ENCODE data around the gene SPTAN1.
"Not testable (repeated sequence)": the region's sequence is repeated elsewhere in the genome, so short reads cannot be mapped to it uniquely, and the experiment has no call there.

SPTAN1 gene

GRCh38 chr9:128552153-128552743 lies at the start of gene SPTAN1:
Gene SPTAN1, plus strand, starts transcription at chr9:128552587. Its CDS starts 14,154 bp downstream, at chr9:128566741.
- DNase-seq (ENCODE audit: low read depth in 2 of 2), result peak; percentile 81 to 82

- not testable (repeated sequence) for DNase-seq (ENCODE audit: low read depth in 2 of 2)
Measured at GRCh38 chr9:128503415-128503825, 49.0 kb upstream of the SPTAN1 start.

GRCh38 chr9:128503870-128504269 lies 48.5 kb upstream of the SPTAN1 start:
- DNase-seq (ENCODE audit: low read depth in 2 of 2), result no peak

GRCh38 chr9:128504485-128505413 lies 47.6 kb upstream of the SPTAN1 start, which contains the start of gene GLE1:
Gene GLE1, plus strand, starts transcription at chr9:128504719. Its CDS starts 87 bp downstream, at chr9:128504806.
- DNase-seq (ENCODE audit: low read depth in 2 of 2), result peak; percentile 94 to 95

- DNase-seq (ENCODE audit: low read depth in 2 of 2), result no peak
Measured at GRCh38 chr9:128505414-128505765, 47.0 kb upstream of the SPTAN1 start.

GRCh38 chr9:128505906-128506305 lies 46.5 kb upstream of the SPTAN1 start:
- DNase-seq (ENCODE audit: low read depth in 2 of 2), result not testable (repeated sequence)

GRCh38 chr9:128512820-128513219 lies 39.6 kb upstream of the SPTAN1 start:
- no peak for DNase-seq (ENCODE audit: low read depth in 2 of 2)

GRCh38 chr9:128521956-128522355 lies 30.4 kb upstream of the SPTAN1 start:
- DNase-seq (ENCODE audit: low read depth in 2 of 2), result no peak

GRCh38 chr9:128523199-128523925 lies 29.0 kb upstream of the SPTAN1 start:
- no peak for DNase-seq (ENCODE audit: low read depth in 2 of 2)

GRCh38 chr9:128526720-128527119 lies 25.7 kb upstream of the SPTAN1 start:
- no peak for DNase-seq (ENCODE audit: low read depth in 2 of 2)

GRCh38 chr9:128528445-128529160 lies 23.8 kb upstream of the SPTAN1 start:
- no peak for DNase-seq (ENCODE audit: low read depth in 2 of 2)

GRCh38 chr9:128529191-128529590 lies 23.2 kb upstream of the SPTAN1 start:
- no peak for DNase-seq (ENCODE audit: low read depth in 2 of 2)

GRCh38 chr9:128532581-128532980 lies 19.8 kb upstream of the SPTAN1 start:
- no peak for DNase-seq (ENCODE audit: low read depth in 2 of 2)

- DNase-seq (ENCODE audit: low read depth in 2 of 2), result no peak
Measured at GRCh38 chr9:128540634-128541360, 11.6 kb upstream of the SPTAN1 start.

- no peak for DNase-seq (ENCODE audit: low read depth in 2 of 2)
Measured at GRCh38 chr9:128546504-128546903, 5.9 kb upstream of the SPTAN1 start.

- DNase-seq (ENCODE audit: low read depth in 2 of 2), result no peak
Measured at GRCh38 chr9:128548876-128549275, 3.5 kb upstream of the SPTAN1 start.

- DNase-seq (ENCODE audit: low read depth in 2 of 2), result no peak
Measured at GRCh38 chr9:128550226-128550625, 2.2 kb upstream of the SPTAN1 start.

- DNase-seq (ENCODE audit: low read depth in 2 of 2), result no peak
Measured at GRCh38 chr9:128550770-128551656, 1.4 kb upstream of the SPTAN1 start.

GRCh38 chr9:128551657-128552152 lies 682 bp upstream of the SPTAN1 start:
- DNase-seq (ENCODE audit: low read depth in 2 of 2), result no peak
